ENCODE measurements around the gene SPATA31E1. TPM values are rescaled to one million over a fixed set of nuclear protein-coding genes. Genes with fewer than 3 reads are reported as not detected.
"Not testable (repeated sequence)": the region's sequence is repeated elsewhere in the genome, so short reads cannot be mapped to it uniquely, and the experiment has no call there.

SPATA31E1 gene
- total and polyA plus RNA-seq, 4 donors = 0.06 TPM; not detected in 3

DNA sequence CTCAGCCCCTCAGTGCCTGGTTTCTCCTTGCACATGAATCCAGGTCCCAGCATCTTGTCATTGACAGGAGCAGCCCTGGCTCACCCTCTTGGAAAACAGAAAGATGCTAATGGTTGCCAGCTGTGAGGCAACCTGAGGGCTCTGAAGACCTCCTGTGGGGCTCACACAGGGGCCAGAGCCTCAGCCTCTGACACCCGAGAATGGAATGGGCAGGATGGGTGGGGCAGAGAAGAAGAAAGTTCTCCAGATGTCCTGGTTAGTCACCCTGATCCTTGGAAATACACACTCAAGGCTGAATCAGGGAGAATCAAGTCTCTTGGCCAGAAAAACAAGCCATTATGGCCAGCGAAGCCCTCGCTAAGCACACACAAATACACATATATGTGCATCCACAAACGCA lies 32.3 kb upstream of the SPATA31E1 start:
- H3K36me3 ChIP-seq (ENCODE audit: control insufficient read depth, insufficient read depth, low read length) = no peaks in the 10 kb centered on the region
- H3K27ac ChIP-seq (ENCODE audit: low read depth, low read length) = no peak overlapping the region
- H3K4me1 ChIP-seq (ENCODE audit: control insufficient read depth, insufficient read depth, low read length) = no peaks in the 10 kb centered on the region
- no peak for DNase-seq (ENCODE audit: low read depth in 4 of 6, low spot score in 6 of 6)
- no peak overlapping the region for H3K4me3 ChIP-seq (ENCODE audit: low read depth, low read length)
- H3K27me3 ChIP-seq (ENCODE audit: control insufficient read depth, insufficient read depth, low read length) = no peaks in the 10 kb centered on the region
- H3K9me3 ChIP-seq (ENCODE audit: control insufficient read depth, insufficient read depth, low read length) = no peaks in the 10 kb centered on the region
- WGBS (ENCODE audit: insufficient coverage) = 78% methylated on average over 4 of the region's 4 CpGs

DNA sequence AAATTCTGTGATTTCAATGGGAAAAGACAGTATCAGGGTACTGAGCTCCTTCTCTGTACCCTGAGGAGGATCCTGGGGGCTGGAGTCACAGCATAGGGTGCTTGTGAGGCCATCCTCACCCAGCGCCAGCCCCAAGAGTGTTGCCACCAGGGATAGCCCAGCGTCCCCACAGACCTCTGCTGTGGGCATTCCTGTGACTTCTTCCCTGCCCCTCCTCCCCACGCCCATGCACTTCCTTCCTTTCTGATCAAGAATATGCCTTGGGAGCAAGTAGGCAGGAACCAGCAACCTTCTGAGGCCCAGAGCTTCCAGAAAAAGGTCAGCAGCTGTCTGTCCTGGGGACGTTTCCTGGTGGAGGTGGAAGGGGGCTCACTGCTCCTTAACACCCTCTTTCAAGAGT lies 31.5 kb upstream of the SPATA31E1 start:
- not testable (repeated sequence) for H3K9me3 ChIP-seq (ENCODE audit: control insufficient read depth, insufficient read depth, low read length); H3K36me3 ChIP-seq (ENCODE audit: control insufficient read depth, insufficient read depth, low read length); H3K4me3 ChIP-seq (ENCODE audit: low read depth, low read length); H3K27ac ChIP-seq (ENCODE audit: low read depth, low read length); H3K27me3 ChIP-seq (ENCODE audit: control insufficient read depth, insufficient read depth, low read length); DNase-seq (ENCODE audit: low read depth in 4 of 6, low spot score in 6 of 6); H3K4me1 ChIP-seq (ENCODE audit: control insufficient read depth, insufficient read depth, low read length)
- 100% methylated on average over 2 of the region's 4 CpGs for WGBS (ENCODE audit: insufficient coverage)

DNA sequence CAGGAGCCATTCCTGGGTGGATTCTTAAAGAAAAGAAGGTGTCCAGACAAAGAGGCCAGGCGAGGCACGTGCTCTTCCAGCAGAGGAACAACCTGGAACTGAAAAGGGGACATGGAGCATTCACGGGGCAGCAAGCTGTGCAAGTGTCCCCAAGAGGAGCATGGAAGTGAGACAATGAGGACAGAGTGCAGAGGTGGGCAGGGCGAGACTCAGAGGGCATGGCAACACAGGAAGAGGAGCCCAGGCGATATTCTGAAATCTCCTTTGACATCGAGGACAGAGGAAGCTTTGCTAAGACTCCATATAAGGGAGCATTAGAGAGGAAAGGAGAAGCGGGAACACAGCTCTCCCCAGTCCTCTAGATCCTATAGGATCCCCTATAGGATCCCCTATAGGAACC lies 29.4 kb upstream of the SPATA31E1 start:
- no peak overlapping the region for H3K4me3 ChIP-seq (ENCODE audit: low read depth, low read length)
- H3K36me3 ChIP-seq (ENCODE audit: control insufficient read depth, insufficient read depth, low read length) = no peaks in the 10 kb centered on the region
- DNase-seq (ENCODE audit: low read depth in 4 of 6, low spot score in 6 of 6) = no peak
- 90% methylated on average over 5 of the region's 7 CpGs for WGBS (ENCODE audit: insufficient coverage)
- no peaks in the 10 kb centered on the region for H3K4me1 ChIP-seq (ENCODE audit: control insufficient read depth, insufficient read depth, low read length)
- no peaks in the 10 kb centered on the region for H3K27me3 ChIP-seq (ENCODE audit: control insufficient read depth, insufficient read depth, low read length)
- H3K9me3 ChIP-seq (ENCODE audit: control insufficient read depth, insufficient read depth, low read length) = no peaks in the 10 kb centered on the region
- H3K27ac ChIP-seq (ENCODE audit: low read depth, low read length) = no peak overlapping the region

DNA sequence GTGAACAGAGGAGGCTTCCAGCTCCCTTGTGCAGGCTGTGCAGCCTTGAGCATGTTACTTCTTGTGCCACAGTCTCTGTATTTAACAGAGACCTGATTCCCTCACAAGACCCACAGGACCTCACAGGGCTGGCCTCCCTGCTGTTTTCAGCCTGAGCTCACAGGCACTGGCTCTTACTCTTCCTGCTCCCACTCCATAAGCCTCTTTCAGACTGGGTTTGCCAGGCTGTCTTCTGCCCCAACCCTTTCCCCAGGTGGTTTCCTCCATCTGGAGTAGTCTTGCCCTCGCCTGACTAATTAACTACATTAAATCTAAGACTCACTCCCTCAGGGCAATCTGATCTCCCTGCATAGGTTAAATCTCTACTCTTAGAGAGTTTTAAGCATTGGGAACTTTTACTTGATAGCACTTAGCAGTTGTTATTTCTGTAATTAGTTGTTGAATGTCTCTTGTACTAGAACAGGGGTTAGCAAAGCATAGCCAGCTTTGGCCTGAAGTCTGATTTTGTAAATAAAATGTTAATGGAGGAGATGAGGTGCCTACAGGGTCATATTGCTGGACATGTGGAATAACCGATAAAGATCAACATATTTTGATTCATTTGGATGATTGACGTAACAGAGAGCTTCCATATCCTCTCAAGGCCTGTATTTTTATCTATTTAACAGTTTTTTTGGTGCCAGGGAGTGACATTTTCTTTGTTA lies 28.6 kb upstream of the SPATA31E1 start:
- peak in 1 of 6 donors; percentile 18 for DNase-seq (ENCODE audit: low read depth in 4 of 6, low spot score in 6 of 6)
- WGBS (ENCODE audit: insufficient coverage) = no CpG with 5 or more reads among the region's 3 CpGs
- Histone ChIP-seq H3K27ac (ENCODE audit: low read depth, low read length) (no peak overlapping the region), H3K4me3 (ENCODE audit: low read depth, low read length) (no peak overlapping the region), H3K36me3 (ENCODE audit: control insufficient read depth, insufficient read depth, low read length) (no peaks in the 10 kb centered on the region), H3K9me3 (ENCODE audit: control insufficient read depth, insufficient read depth, low read length) (no peaks in the 10 kb centered on the region), H3K27me3 (ENCODE audit: control insufficient read depth, insufficient read depth, low read length) (no peaks in the 10 kb centered on the region), H3K4me1 (ENCODE audit: control insufficient read depth, insufficient read depth, low read length) (no peaks in the 10 kb centered on the region)

DNA sequence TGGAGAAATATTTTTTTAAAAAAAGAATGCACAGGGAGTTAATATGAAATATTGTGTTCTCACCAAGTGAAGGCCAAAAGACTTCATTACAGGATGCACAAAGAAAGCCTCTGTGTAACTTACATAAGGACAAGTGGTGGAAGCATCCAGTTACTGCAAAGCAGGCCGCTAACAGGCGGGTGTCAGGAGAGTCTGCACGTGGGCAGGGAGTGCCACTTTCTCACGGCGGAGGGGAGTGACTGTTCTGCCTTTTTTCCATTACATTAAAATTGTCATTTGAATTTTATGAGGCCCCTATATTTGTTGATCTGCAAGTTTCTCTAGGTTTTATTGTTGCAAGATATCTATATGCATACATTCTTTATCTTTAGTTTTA lies 28.1 kb upstream of the SPATA31E1 start:
- no peak for DNase-seq (ENCODE audit: low read depth in 4 of 6, low spot score in 6 of 6)

DNA sequence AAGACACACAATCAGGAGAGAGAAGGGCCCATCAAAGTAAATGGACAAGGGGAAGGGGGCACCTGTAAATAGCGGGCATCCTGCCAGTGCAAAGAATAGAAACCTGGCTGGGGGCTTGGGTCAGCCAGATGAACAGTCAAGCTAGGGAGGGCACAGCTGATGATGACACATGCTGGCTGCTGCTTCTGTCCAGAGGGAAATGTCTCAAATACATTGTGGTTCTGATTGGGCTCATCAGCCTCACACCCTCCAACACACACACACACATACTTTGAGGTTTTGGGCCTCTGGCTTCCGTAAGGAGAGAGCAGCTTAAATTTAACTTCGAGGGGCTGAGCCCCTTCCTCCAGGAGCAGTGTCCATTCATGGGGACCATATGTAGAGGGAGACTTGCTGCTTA lies 27.6 kb upstream of the SPATA31E1 start:
- Histone ChIP-seq H3K9me3 (ENCODE audit: control insufficient read depth, insufficient read depth, low read length) (no peaks in the 10 kb centered on the region), H3K27ac (ENCODE audit: low read depth, low read length) (no peak overlapping the region), H3K4me3 (ENCODE audit: low read depth, low read length) (no peak overlapping the region), H3K36me3 (ENCODE audit: control insufficient read depth, insufficient read depth, low read length) (no peaks in the 10 kb centered on the region), H3K4me1 (ENCODE audit: control insufficient read depth, insufficient read depth, low read length) (no peaks in the 10 kb centered on the region), H3K27me3 (ENCODE audit: control insufficient read depth, insufficient read depth, low read length) (no peaks in the 10 kb centered on the region)
- DNase-seq (ENCODE audit: low read depth in 4 of 6, low spot score in 6 of 6) = no peak
- WGBS (ENCODE audit: insufficient coverage) = 80% methylated on average over 1 of the region's 3 CpGs

More for the DNA sequence above, 28.1 kb upstream of the SPATA31E1 start:
- Histone ChIP-seq H3K27me3 (ENCODE audit: control insufficient read depth, insufficient read depth, low read length) (no peaks in the 10 kb centered on the region), H3K4me3 (ENCODE audit: low read depth, low read length) (no peak overlapping the region), H3K36me3 (ENCODE audit: control insufficient read depth, insufficient read depth, low read length) (no peaks in the 10 kb centered on the region), H3K4me1 (ENCODE audit: control insufficient read depth, insufficient read depth, low read length) (no peaks in the 10 kb centered on the region), H3K27ac (ENCODE audit: low read depth, low read length) (no peak overlapping the region), H3K9me3 (ENCODE audit: control insufficient read depth, insufficient read depth, low read length) (no peaks in the 10 kb centered on the region)
- WGBS (ENCODE audit: insufficient coverage) = no CpG with 5 or more reads among the region's 5 CpGs

DNA sequence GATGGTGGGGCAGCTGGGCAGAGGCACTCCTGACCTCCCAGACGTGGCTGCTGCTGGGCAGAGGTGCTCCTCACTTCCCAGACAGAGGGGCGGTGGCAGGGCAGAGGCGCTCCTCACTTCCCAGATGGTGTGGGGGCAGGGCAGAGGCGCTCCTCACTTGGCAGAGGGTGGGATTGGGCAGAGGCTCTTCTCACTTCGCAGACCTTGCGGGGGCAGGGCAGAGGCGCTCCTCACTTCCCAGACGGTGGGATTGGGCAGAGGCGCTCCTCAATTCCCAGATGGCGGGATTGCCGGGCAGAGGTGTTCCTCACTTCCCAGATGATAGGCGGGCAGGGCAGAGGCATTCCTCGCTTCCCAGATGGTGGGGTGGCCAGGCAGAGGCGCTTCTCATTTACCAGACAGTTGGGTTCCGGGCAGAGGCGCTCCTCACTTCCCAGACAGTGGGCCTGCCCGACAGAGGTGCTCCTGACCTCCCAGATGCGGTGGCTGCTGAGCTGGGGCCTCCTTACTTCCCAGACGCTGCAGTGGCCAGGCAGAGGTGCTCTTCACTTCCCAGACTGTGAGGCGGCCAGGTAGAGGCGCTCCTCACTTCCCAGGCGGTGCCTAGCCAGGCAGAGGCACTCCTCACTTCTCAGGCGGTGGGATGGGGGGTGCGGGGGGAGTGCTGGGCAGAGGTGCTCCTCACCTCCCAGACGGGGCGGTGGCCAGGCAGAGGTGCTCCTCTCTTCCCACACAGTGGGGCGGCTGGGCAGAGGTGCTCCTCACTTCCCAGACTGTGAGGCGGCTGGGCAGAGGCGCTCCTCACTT lies 25.3 kb upstream of the SPATA31E1 start:
- Histone ChIP-seq H3K9me3 (ENCODE audit: control insufficient read depth, insufficient read depth, low read length) (no peaks in the 10 kb centered on the region), H3K36me3 (ENCODE audit: control insufficient read depth, insufficient read depth, low read length) (no peaks in the 10 kb centered on the region), H3K27ac (ENCODE audit: low read depth, low read length) (no peak overlapping the region), H3K27me3 (ENCODE audit: control insufficient read depth, insufficient read depth, low read length) (no peaks in the 10 kb centered on the region), H3K4me3 (ENCODE audit: low read depth, low read length) (no peak overlapping the region), H3K4me1 (ENCODE audit: control insufficient read depth, insufficient read depth, low read length) (no peaks in the 10 kb centered on the region)
- 84% methylated on average over 25 of the region's 29 CpGs for WGBS (ENCODE audit: insufficient coverage)
- no peak for DNase-seq (ENCODE audit: low read depth in 4 of 6, low spot score in 6 of 6)

DNA sequence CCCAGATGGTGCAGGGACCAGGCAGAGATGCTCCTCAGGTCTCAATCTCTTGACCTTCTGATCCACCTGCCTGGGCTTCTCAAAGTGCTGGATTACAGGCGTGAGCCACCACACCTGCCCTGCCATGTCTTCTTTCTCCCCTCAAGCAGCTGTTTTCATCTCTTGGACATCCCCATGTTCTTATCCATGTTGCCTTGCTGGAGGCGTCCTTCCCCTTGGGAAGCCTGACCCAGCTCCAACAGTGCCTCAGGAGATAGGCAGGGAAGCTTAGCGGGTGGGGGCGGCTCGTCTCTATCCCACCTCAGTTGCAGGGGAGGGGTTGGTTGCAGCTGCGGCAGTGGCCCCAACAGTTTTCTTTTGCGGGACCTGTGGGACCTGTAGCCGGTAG lies 24.7 kb upstream of the SPATA31E1 start:
- no peak overlapping the region for H3K27ac ChIP-seq (ENCODE audit: low read depth, low read length)
- no peaks in the 10 kb centered on the region for H3K27me3 ChIP-seq (ENCODE audit: control insufficient read depth, insufficient read depth, low read length)
- no peaks in the 10 kb centered on the region for H3K36me3 ChIP-seq (ENCODE audit: control insufficient read depth, insufficient read depth, low read length)
- DNase-seq (ENCODE audit: low read depth in 4 of 6, low spot score in 6 of 6) = no peak
- H3K4me1 ChIP-seq (ENCODE audit: control insufficient read depth, insufficient read depth, low read length) = no peaks in the 10 kb centered on the region
- no peaks in the 10 kb centered on the region for H3K9me3 ChIP-seq (ENCODE audit: control insufficient read depth, insufficient read depth, low read length)
- no peak overlapping the region for H3K4me3 ChIP-seq (ENCODE audit: low read depth, low read length)
- 100% methylated on average over 6 of the region's 8 CpGs for WGBS (ENCODE audit: insufficient coverage)

DNA sequence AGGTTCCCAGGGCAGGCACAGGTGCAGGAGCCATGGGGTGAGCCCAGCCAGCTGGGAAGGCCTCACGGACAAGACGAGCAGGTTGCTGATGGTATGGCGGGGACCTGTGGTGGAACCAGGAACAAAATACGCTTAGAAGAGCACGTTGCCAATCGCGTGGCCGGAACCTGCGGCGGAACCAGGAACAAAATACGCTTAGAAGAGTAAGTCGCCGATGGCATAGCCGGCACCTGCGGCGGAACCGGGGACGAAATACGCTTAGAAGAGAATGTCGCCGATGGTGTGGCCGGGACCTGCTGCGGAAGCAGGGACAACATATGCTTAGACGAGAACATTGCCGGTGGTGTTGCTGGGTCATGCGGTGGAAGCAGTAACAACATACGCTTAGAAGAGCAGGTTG lies 23.5 kb upstream of the SPATA31E1 start:
- H3K36me3 ChIP-seq (ENCODE audit: control insufficient read depth, insufficient read depth, low read length) = no peaks in the 10 kb centered on the region
- WGBS (ENCODE audit: insufficient coverage) = 91% methylated on average over 27 of the region's 27 CpGs

DNA sequence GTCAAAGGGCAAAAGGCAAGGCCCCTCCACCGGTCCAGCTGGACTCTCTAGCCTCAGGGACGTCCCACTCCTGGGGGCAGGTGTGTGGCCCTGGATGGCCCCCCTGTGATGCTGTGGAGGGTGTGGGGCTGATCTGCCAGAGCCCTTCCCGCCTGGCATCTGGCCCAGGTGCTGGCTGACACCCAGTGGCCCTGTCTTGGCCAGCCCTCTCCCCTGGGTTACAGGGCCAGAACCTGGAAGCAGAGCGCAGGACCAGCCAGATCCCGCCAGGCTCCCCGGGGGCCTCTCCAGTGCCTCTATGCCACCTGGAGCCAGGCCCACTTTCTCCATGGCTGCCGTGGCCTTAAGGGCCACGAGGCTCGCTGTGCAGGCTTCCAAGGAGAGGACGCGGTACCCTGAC lies 22.9 kb upstream of the SPATA31E1 start:
- no peak for DNase-seq (ENCODE audit: low read depth in 4 of 6, low spot score in 6 of 6)
- no peak overlapping the region for H3K27ac ChIP-seq (ENCODE audit: low read depth, low read length)
- H3K4me3 ChIP-seq (ENCODE audit: low read depth, low read length) = no peak overlapping the region
- H3K36me3 ChIP-seq (ENCODE audit: control insufficient read depth, insufficient read depth, low read length) = no peaks in the 10 kb centered on the region
- no peaks in the 10 kb centered on the region for H3K27me3 ChIP-seq (ENCODE audit: control insufficient read depth, insufficient read depth, low read length)
- H3K9me3 ChIP-seq (ENCODE audit: control insufficient read depth, insufficient read depth, low read length) = no peaks in the 10 kb centered on the region
- H3K4me1 ChIP-seq (ENCODE audit: control insufficient read depth, insufficient read depth, low read length) = no peaks in the 10 kb centered on the region
- 88% methylated on average over 11 of the region's 11 CpGs for WGBS (ENCODE audit: insufficient coverage)

More for the DNA sequence above, 23.5 kb upstream of the SPATA31E1 start:
- no peaks in the 10 kb centered on the region for H3K4me1 ChIP-seq (ENCODE audit: control insufficient read depth, insufficient read depth, low read length)
- DNase-seq (ENCODE audit: low read depth in 4 of 6, low spot score in 6 of 6) = no peak
- no peak overlapping the region for H3K4me3 ChIP-seq (ENCODE audit: low read depth, low read length)
- H3K9me3 ChIP-seq (ENCODE audit: control insufficient read depth, insufficient read depth, low read length) = no peaks in the 10 kb centered on the region
- H3K27ac ChIP-seq (ENCODE audit: low read depth, low read length) = no peak overlapping the region
- H3K27me3 ChIP-seq (ENCODE audit: control insufficient read depth, insufficient read depth, low read length) = no peaks in the 10 kb centered on the region

All from spinal cord (tissue), 10 donors.